GM12891 (cell line): ENCODE data around the gene CENPM.

ENCODE experiments used
- PAX5 ChIP-seq: IDR thresholded peaks from 2 replicates; pipeline ENCODE4 v1.6.1; 2011; ENCODE audit warnings: low read length, moderate library complexity, mild to moderate bottlenecking; ENCODE audit not compliant: insufficient read depth, severe bottlenecking
- POLR2A ChIP-seq: IDR thresholded peaks from 2 replicates; pipeline ENCODE4 v1.6.1; 2011; ENCODE audit warnings: low read depth, low read length, control low read depth
- POLR2AphosphoS5 ChIP-seq: IDR thresholded peaks from 2 replicates; pipeline ENCODE4 v1.6.1; 2011; ENCODE audit warnings: low read depth, low read length, control low read depth
- SPI1 ChIP-seq: IDR thresholded peaks from 2 replicates; pipeline ENCODE4 v1.6.1; 2011; ENCODE audit warnings: low read depth, low read length, control low read depth
- TAF1 ChIP-seq: IDR thresholded peaks from 2 replicates; pipeline ENCODE4 v1.6.1; 2011; ENCODE audit warnings: low read depth, low read length, control low read depth

DNA sequence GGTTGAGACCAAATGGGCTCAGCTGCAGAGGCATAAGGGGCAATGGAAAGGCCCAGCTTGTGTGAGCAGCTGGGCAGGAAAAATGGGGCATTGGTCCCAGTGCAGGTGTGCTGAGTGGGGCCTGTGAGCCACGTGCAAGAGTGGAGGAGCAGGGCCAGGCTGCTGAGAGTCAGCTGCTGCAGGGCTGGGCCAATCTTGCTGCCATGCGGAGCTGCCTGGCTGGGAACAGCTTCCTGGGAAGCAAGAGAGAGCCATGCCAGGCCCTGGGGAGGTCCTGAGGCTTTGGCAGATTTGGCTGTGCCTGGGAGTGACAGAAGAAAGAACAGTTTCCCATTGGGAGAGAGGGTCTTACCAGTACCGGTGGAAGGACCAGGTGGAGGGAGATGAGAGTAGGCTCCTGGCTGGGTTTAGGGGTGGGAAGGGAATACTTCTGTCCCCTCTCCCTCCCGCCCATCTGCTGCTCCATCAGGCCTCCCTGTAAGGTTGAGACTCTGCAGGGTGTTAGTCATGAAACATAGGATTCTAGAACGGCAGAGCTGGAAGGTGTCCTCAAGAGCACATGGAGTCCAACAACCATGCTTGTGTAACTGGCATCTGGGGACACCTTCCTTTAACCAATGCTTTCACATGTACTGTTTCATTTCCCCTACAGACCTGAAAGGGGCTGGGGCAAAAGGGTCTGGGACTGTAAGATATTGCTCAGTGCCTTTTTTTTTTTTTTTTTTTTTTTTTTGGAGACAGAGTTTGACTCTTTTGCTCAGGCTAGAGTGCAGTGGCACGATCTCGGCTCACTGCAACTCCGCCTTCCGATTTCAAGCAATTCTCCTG is 32.7 kb upstream of the CENPM start:
- no peak for TF ChIP-seq POLR2A
- TF ChIP-seq TAF1, result no peak
- no peak for TF ChIP-seq PAX5
- TF ChIP-seq POLR2AphosphoS5, result no peak
- TF ChIP-seq SPI1, result 0 out of 2 replicates have a peak, but pooled peaks have one; percentile 33
